SK-N-SH (cell line): Measurements from ENCODE around the gene CCSER1. TPM values are rescaled to one million over a fixed set of nuclear protein-coding genes. Genes with fewer than 3 reads are reported as not detected.
A peak's percentile ranks its signal among the peaks of the same experiment; 100 is the strongest.
"Not testable (repeated sequence)": the region's sequence is repeated elsewhere in the genome, so short reads cannot be mapped to it uniquely, and the experiment has no call there.

Experiments
- CTCF ChIA-PET: fragments of 300-600, 350-600 bp; formaldehyde crosslinking; extraction: SDS; loops from one replicate; lab custom pipeline; 2021; lab: Yijun Ruan, JAX
- POLR2A ChIA-PET: fragments of 350-600 bp; sonication (Branson Sonifier 250); formaldehyde crosslinking; extraction: SDS; loops from one replicate; lab custom pipeline; 2020; ENCODE audit warnings: antibody characterized with exemption, inconsistent platforms; lab: Yijun Ruan, JAX
- DNase-seq: peaks from one replicate; pipeline ENCODE4 v3.0.0; 2012
- H2AFZ ChIP-seq: fragments of 200-600 bp; sonication (generic); 2 replicates; pipeline ENCODE4 v1.8.1; 2016; ENCODE audit warnings: antibody characterized with exemption, mild to moderate bottlenecking, low read depth
- H3F3A ChIP-seq: fragments of 200-600 bp; sonication (generic); replicated peaks from 2 replicates; pipeline ENCODE3; 2016; ENCODE audit warnings: antibody characterized with exemption, mild to moderate bottlenecking; ENCODE audit not compliant: insufficient read depth
- H3K27ac ChIP-seq, 2 experiments: fragments of 200-500 bp in 1 of 2; fragments of 200-600 bp in 1 of 2; sonication (Bioruptor generic) in 1 of 2; sonication (generic), shearing (Covaris generic) in 1 of 2; 2 replicates each; pipeline versions ENCODE4 v1.5.1 to v1.6.1; 2014 to 2016; ENCODE audit warnings: low read depth in 2 of 2, inconsistent platforms in 1 of 2, low read length in 1 of 2, mild to moderate bottlenecking in 1 of 2, mixed read lengths in 1 of 2
- H3K27me3 ChIP-seq: fragments of 200-600 bp; sonication (generic), shearing (Covaris generic); 2 replicates; pipeline ENCODE4 v1.6.1; 2016; ENCODE audit warnings: mixed run types; ENCODE audit not compliant: insufficient read depth
- H3K36me3 ChIP-seq, 2 experiments: fragments of 200-500 bp in 1 of 2; fragments of 200-600 bp in 1 of 2; sonication (Bioruptor generic) in 1 of 2; sonication (generic) in 1 of 2; replicated peaks in 1 of 2; 2 replicates each; pipeline versions ENCODE3 to v1.5.1; 2014 to 2016; ENCODE audit warnings: low read length in 1 of 2, mild to moderate bottlenecking in 1 of 2; ENCODE audit not compliant: insufficient read depth in 2 of 2, control insufficient read depth in 1 of 2
- H3K4me1 ChIP-seq, 2 experiments: fragments of 200-500 bp in 1 of 2; fragments of 200-600 bp in 1 of 2; sonication (Bioruptor generic) in 1 of 2; sonication (generic), shearing (Covaris generic) in 1 of 2; 2 replicates each; pipeline versions ENCODE4 v1.5.1 to v1.6.1; 2014 to 2016; ENCODE audit warnings: low read depth in 1 of 2, low read length in 1 of 2, mixed run types in 1 of 2; ENCODE audit not compliant: insufficient read depth in 2 of 2, control insufficient read depth in 1 of 2
- H3K4me2 ChIP-seq: fragments of 200-600 bp; sonication (generic), shearing (Covaris generic); 2 replicates; pipeline ENCODE4 v1.6.1; 2017; ENCODE audit warnings: mixed run types
- H3K4me3 ChIP-seq, 2 experiments: fragments of 200-500 bp in 1 of 2; fragments of 200-600 bp in 1 of 2; sonication (Bioruptor generic) in 1 of 2; sonication (generic), shearing (Covaris generic) in 1 of 2; 2 replicates each; pipeline versions ENCODE4 v1.5.1 to v1.8.1; 2014 to 2016; ENCODE audit warnings: low read depth in 2 of 2, inconsistent platforms in 1 of 2, low read length in 1 of 2, mild to moderate bottlenecking in 1 of 2, mixed read lengths in 1 of 2, moderate library complexity in 1 of 2
- H3K79me2 ChIP-seq: fragments of 200-600 bp; sonication (generic); 2 replicates; pipeline ENCODE4 v1.8.1; 2017; ENCODE audit warnings: mild to moderate bottlenecking; ENCODE audit not compliant: insufficient read depth
- H3K9ac ChIP-seq: fragments of 200-600 bp; sonication (generic); 2 replicates; pipeline ENCODE4 v1.6.1; 2017; ENCODE audit warnings: mixed run types
- H3K9me2 ChIP-seq: fragments of 200-600 bp; sonication (generic); 2 replicates; pipeline ENCODE4 v1.6.1; 2017; ENCODE audit warnings: mixed run types
- H3K9me3 ChIP-seq: fragments of 200-600 bp; sonication (generic); 2 replicates; pipeline ENCODE4 v1.6.1; 2017; ENCODE audit warnings: mixed run types, mild to moderate bottlenecking, moderate library complexity
- H4K20me1 ChIP-seq: fragments of 200-600 bp; sonication (generic); 2 replicates; pipeline ENCODE4 v1.6.1; 2017; ENCODE audit warnings: mild to moderate bottlenecking, mixed run types; ENCODE audit not compliant: insufficient read depth
- FOSL2 ChIP-seq: IDR thresholded peaks from 2 replicates; pipeline ENCODE4 v1.4.0; 2012; ENCODE audit warnings: low read depth, mild to moderate bottlenecking, moderate library complexity, borderline replicate concordance
- FOXJ3 ChIP-seq: sonication (generic); formaldehyde crosslinking; IDR thresholded peaks from 2 replicates; pipeline ENCODE4 v1.5.1; 2020; ENCODE audit warnings: mild to moderate bottlenecking, missing genetic modification reagents
- JUND ChIP-seq: IDR thresholded peaks from 2 replicates; pipeline ENCODE4 v1.4.0; 2012
- MEF2A ChIP-seq: IDR thresholded peaks from 2 replicates; pipeline ENCODE4 v1.4.0; 2012; ENCODE audit warnings: low read depth, borderline replicate concordance
- MXI1 ChIP-seq: IDR thresholded peaks from 2 replicates; pipeline ENCODE4 v1.6.1; 2012; ENCODE audit warnings: mild to moderate bottlenecking, low read depth, low read length, improper control_type of control experiment
- NFIC ChIP-seq: IDR thresholded peaks from 2 replicates; pipeline ENCODE4 v1.4.0; 2012; ENCODE audit warnings: borderline replicate concordance
- NRF1 ChIP-seq: IDR thresholded peaks from 2 replicates; pipeline ENCODE4 v1.6.1; 2012; ENCODE audit warnings: low read depth, mild to moderate bottlenecking, low read length
- SIN3A ChIP-seq: IDR thresholded peaks from 2 replicates; pipeline ENCODE4 v1.6.1; 2012; ENCODE audit warnings: low read depth, mild to moderate bottlenecking, low read length, moderate library complexity, borderline replicate concordance
- TCF12 ChIP-seq: IDR thresholded peaks from 2 replicates; pipeline ENCODE4 v1.4.0; 2012
- TEAD4 ChIP-seq: IDR thresholded peaks from 2 replicates; pipeline ENCODE4 v1.4.0; 2012; ENCODE audit warnings: mild to moderate bottlenecking, borderline replicate concordance; ENCODE audit not compliant: insufficient read depth
- WGBS: methylation state at CpG from one replicate; pipeline ENCODE4 v1.1.6; 2017; ENCODE audit warnings: low lambda C conversion rate; 5-methylcytosine and 5-hydroxymethylcytosine counted together
- polyA plus RNA-seq, 3 experiments: library from polyadenylated mRNA; depleted of rRNA; stranded (reverse); fragments of >200 nt; gene quantifications; 2 replicates each; pipeline ENCODE4 v1.2.3, GENCODE V29; 2012
- TF ChIP-seq, protein P1 (sequence below): IDR thresholded peaks from 2 replicates; pipeline ENCODE4 v1.4.0; 2012; ENCODE audit warnings: low read depth, borderline replicate concordance

Gene CCSER1
- polyA plus RNA-seq, 1 of the 3 experiments (the other 2 are of a cell fraction) = 0.05 TPM

DNA sequence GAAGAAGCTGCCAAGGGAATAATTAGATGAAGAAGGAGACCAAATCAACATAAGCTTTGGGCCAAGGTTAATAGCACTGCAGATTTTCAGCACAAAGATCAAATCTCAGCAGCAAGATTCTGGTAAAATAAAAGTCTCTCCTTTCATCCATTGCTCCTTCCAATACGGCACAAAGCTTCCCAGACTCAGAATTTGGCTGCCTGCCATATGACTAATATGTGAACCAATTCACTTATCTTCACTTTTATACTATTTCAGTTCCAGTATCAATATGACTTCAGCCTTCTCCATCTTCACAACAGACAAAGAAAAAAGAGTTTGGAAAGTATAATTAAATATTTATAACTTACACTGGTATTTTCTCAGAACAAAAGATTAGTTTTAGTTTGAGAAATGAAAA lies 1198.3 kb downstream of the CCSER1 start:
- TF ChIP-seq, protein P1, sequence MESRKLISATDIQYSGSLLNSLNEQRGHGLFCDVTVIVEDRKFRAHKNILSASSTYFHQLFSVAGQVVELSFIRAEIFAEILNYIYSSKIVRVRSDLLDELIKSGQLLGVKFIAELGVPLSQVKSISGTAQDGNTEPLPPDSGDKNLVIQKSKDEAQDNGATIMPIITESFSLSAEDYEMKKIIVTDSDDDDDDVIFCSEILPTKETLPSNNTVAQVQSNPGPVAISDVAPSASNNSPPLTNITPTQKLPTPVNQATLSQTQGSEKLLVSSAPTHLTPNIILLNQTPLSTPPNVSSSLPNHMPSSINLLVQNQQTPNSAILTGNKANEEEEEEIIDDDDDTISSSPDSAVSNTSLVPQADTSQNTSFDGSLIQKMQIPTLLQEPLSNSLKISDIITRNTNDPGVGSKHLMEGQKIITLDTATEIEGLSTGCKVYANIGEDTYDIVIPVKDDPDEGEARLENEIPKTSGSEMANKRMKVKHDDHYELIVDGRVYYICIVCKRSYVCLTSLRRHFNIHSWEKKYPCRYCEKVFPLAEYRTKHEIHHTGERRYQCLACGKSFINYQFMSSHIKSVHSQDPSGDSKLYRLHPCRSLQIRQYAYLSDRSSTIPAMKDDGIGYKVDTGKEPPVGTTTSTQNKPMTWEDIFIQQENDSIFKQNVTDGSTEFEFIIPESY = no peak
- TF ChIP-seq NRF1 (no peak), MEF2A (no peak), TCF12 (peak; percentile 62), NFIC (peak; percentile 86), FOSL2 (peak; percentile 42; the same call in 1 of the 2 replicates), JUND (peak; percentile 33; the same call in 1 of the 2 replicates), SIN3A (no peak)
- no peaks in the 10 kb centered on the region for H3K27me3 ChIP-seq
- CTCF ChIA-PET = interaction anchor here (0.7 kb wide), 1 partner anchor 43 kb away, joined by 3 read pairs; no protein-coding TSS in a partner anchor
- H3F3A ChIP-seq = peaks cover 16% of the 10 kb centered on the region
- H3K9me2 ChIP-seq = no peaks in the 10 kb centered on the region
- no peaks in the 10 kb centered on the region for H3K79me2 ChIP-seq
- H3K4me2 ChIP-seq = peak overlapping the region; percentile 32; the same call in 1 of the 2 replicates
- WGBS = 4% methylated on average over 1 of the region's 1 CpG
- peak overlapping the region; percentile 44; the same call in 1 of the 2 replicates for H3K9ac ChIP-seq
- no peak overlapping the region for H3K4me3 ChIP-seq
- H4K20me1 ChIP-seq = no peaks in the 10 kb centered on the region
- peak overlapping the region; percentile 37; the same call in 1 of the 2 replicates for H2AFZ ChIP-seq
- POLR2A ChIA-PET = no interaction called here
- peak overlapping the region; percentile 25 to 97; a peak in 3 of 4 replicates for H3K27ac ChIP-seq
- no peaks in the 10 kb centered on the region for H3K4me1 ChIP-seq
- no peaks in the 10 kb centered on the region for H3K9me3 ChIP-seq
- peak; percentile 1 for DNase-seq
- no peaks in the 10 kb centered on the region for H3K36me3 ChIP-seq

DNA sequence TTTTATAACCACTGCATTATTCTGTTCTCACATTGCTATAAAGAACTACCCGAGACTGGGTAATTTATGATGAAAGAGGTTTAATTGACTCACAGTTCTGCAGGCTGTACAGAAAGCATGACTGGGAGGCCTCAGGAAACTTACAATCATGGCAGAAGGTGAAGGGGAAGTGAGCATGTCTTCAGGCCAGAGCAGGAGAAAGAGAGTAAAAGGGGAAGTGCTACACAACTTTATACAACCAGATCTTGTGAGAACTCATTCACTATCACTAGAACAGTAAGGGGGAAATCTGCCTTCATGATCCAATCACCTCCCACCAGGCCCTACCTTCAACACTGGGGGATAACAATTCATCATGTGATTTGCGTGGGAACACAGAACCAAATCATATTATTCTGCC lies 1199.0 kb downstream of the CCSER1 start:
- H3K9me3 ChIP-seq, H2AFZ ChIP-seq, POLR2A ChIA-PET, H3K79me2 ChIP-seq, H3K4me3 ChIP-seq, H3K9me2 ChIP-seq, H3K4me2 ChIP-seq, H3K36me3 ChIP-seq, H3K27me3 ChIP-seq, H4K20me1 ChIP-seq, DNase-seq, H3K4me1 ChIP-seq: not testable (repeated sequence)
- CTCF ChIA-PET = interaction anchor here (0.7 kb wide), 1 partner anchor 42 kb away, joined by 3 read pairs; no protein-coding TSS in a partner anchor
- WGBS = 83% methylated on average over 2 of the region's 2 CpGs
- Histone ChIP-seq H3K27ac (peak overlapping the region in 1 of 2 experiments; percentile 97; a peak in 2 of 4 replicates), H3K9ac (peak overlapping the region; percentile 44; the same call in 1 of the 2 replicates), H3F3A (peaks cover 16% of the 10 kb centered on the region)

DNA sequence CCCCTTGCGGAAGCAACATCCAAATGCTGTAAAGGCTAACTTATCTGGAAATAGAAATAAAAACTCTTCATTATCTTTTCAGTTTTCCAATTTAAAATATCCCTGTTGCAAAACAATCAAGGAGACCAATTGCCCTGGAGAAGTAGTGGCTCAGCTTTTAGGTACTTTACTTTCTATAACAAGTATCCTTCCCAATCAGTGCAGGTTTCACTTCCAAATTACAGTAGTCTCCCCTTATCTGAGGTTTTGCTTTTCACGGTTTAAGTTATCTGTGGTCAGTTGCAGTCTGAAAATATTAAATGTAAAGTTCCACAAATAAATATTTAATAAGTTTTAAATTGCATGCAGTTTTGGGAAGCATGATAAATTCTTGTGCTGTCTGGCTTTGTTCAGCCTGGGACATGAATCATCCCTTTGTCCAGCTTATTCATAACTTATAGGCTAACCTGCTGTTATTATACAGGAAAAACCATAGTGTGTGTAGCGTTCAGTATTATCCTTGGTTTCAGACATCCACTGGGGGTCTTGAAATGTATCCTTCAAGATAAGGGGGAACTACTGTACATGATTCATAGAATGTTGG lies 1203.5 kb downstream of the CCSER1 start:
- H2AFZ ChIP-seq = peak overlapping the region; percentile 86
- no peaks in the 10 kb centered on the region for H3K9me3 ChIP-seq
- H3F3A ChIP-seq = peaks cover 5% of the 10 kb centered on the region
- no peaks in the 10 kb centered on the region for H3K79me2 ChIP-seq
- ChIA-PET CTCF (no interaction called here), POLR2A (no interaction called here)
- H3K4me2 ChIP-seq = peak overlapping the region; percentile 34; the same call in 1 of the 2 replicates
- no peaks in the 10 kb centered on the region for H4K20me1 ChIP-seq
- H3K4me3 ChIP-seq = no peak overlapping the region
- no peak overlapping the region for H3K9ac ChIP-seq
- H3K27ac ChIP-seq = peak overlapping the region in 1 of 2 experiments; percentile 50; a peak in 2 of 4 replicates
- 40% methylated on average over 3 of the region's 3 CpGs for WGBS
- no peaks in the 10 kb centered on the region for H3K27me3 ChIP-seq
- no peaks in the 10 kb centered on the region for H3K4me1 ChIP-seq
- no peaks in the 10 kb centered on the region for H3K9me2 ChIP-seq
- TF ChIP-seq TEAD4 (no peak), FOSL2 (peak; percentile 8; the same call in 1 of the 2 replicates), JUND (0 out of 2 replicates have a peak, but pooled peaks have one; percentile 16), FOXJ3 (CRISPR knock-in tag) (no peak), MXI1 (no peak), TCF12 (peak; percentile 16; the same call in 1 of the 2 replicates)
- DNase-seq = no peak
- H3K36me3 ChIP-seq = no peaks in the 10 kb centered on the region
